ENCODE data around the gene AGAP3.
A peak's percentile ranks its signal among the peaks of the same experiment; 100 is the strongest.
"Not testable (repeated sequence)": the region's sequence is repeated elsewhere in the genome, so short reads cannot be mapped to it uniquely, and the experiment has no call there.

Gene AGAP3

GRCh38 chr7:151085691-151086620 lies at the start of gene AGAP3:
TSS of gene AGAP3 (plus strand) at chr7:151086475. CDS start at chr7:151086742, 267 bp downstream.
- DNase-seq (ENCODE audit: low spot score) (peak; percentile 78), ATAC-seq (ENCODE audit: low read depth) (peak; percentile 42)
- no peaks in the 10 kb centered on the region for H3K9me3 ChIP-seq (ENCODE audit: severe bottlenecking)
- no peak for TF ChIP-seq CTCF (IDR thresholded peaks at IDR 0.05; ENCODE audit: poor library complexity, severe bottlenecking)
- peaks cover 7% of the 10 kb centered on the region for H3K36me3 ChIP-seq (ENCODE audit: low read depth)
- H3K27ac ChIP-seq (ENCODE audit: poor library complexity, severe bottlenecking): peak within 1 kb of the TSS; percentile 66
- no peaks in the 10 kb centered on the region for H3K27me3 ChIP-seq (ENCODE audit: insufficient read depth, poor library complexity, severe bottlenecking)
- H3K4me1 ChIP-seq (ENCODE audit: insufficient read depth, poor library complexity, severe bottlenecking): peaks cover 8% of the 10 kb centered on the region
- H3K4me3 ChIP-seq (ENCODE audit: severe bottlenecking): peak within 1 kb of the TSS; percentile 82

DNA sequence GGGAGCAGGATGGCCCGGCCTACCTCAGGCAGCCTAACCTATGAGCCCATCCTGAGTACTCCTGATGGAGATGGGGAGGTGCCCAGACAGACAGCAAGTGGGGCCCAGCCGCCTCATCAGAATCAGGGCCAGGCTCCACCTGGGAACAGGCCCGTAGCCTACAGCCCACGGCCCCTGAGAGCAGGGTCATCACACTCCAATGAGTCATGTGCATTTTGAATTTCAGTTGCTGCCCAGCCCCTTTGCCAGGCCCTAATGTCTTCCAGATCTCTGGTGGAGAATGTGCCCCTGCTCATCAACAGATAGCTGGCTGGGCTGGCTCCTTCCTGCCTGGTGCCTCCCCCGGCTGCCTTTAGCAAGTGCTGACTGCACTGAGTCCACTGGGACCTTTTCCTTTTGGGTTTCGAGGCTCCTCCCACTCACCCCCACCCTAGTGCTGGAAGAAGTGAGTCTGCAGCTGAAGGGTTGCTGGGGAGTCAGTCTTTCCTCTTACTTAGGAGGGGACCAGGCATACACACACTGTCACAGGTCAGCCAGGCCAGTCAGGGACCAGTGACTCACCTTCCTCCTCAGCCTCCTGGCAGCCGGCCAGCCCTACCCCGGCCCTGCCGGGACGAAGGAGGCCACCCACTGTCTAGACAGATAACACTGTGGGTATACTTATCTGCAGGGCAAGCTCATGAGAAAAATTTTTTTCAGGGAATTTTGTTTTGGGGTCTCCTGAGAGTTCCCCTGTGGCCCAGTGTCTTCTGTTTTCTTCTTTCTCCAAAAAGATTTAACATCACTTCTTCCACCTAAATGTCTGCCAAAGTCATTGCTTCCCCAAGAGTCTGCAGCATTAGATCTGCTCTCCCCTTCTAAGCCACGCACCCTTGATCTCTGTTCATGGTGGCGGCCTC lies 47.1 kb upstream of the AGAP3 start:
- Histone ChIP-seq H3K36me3 (ENCODE audit: low read depth) (no peaks in the 10 kb centered on the region), H3K4me1 (ENCODE audit: insufficient read depth, poor library complexity, severe bottlenecking) (peaks cover 14% of the 10 kb centered on the region), H3K4me3 (ENCODE audit: severe bottlenecking) (no peak overlapping the region), H3K27ac (ENCODE audit: poor library complexity, severe bottlenecking) (peak overlapping the region; percentile 80), H3K27me3 (ENCODE audit: insufficient read depth, poor library complexity, severe bottlenecking) (no peaks in the 10 kb centered on the region), H3K9me3 (ENCODE audit: severe bottlenecking) (no peaks in the 10 kb centered on the region)
- TF ChIP-seq CTCF (IDR thresholded peaks at IDR 0.05; ENCODE audit: poor library complexity, severe bottlenecking): no peak
- DNase-seq (ENCODE audit: low spot score) (peak; percentile 89), ATAC-seq (ENCODE audit: low read depth) (peak; percentile 79)

DNA sequence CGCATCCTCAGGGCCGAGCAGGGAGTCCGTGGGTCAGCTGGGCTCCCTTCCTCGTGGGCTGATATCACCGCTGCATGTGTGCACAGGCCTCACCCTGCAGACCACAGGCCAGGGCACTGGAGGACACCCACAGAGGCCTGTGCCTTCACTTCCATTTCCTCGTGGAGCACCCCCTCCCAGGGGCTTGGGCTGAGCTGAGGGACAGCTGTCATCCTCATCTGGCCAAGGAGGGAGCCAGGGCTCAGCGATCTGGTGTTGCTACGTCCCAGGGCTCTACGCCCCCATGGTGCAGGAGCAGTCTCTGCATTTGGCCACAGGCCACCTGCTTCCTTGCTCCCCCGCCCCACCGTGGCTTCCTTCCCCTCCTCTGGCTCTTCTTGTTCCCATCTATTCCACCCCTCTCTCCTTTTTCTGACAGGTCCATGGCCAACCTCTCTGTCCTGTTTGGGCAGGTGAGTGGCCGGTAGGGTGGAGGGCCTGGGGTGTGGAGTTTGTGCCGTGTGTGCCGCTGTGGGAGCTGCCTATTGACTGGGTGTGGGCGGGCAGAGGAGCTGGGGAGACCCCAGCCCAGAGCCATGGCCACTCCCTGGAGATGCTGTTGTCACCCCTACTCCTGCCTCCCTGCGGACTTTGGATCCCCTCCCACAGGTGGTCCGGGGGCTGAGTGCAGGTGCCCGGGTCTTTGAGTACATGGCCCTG lies 46.3 kb upstream of the AGAP3 start:
- H3K27ac ChIP-seq (ENCODE audit: poor library complexity, severe bottlenecking): peak overlapping the region; percentile 80
- H3K4me3 ChIP-seq (ENCODE audit: severe bottlenecking): no peak overlapping the region
- H3K9me3 ChIP-seq (ENCODE audit: severe bottlenecking): no peaks in the 10 kb centered on the region
- no peaks in the 10 kb centered on the region for H3K36me3 ChIP-seq (ENCODE audit: low read depth)
- TF ChIP-seq CTCF (IDR thresholded peaks at IDR 0.05; ENCODE audit: poor library complexity, severe bottlenecking): no peak
- no peak for ATAC-seq (ENCODE audit: low read depth)
- H3K27me3 ChIP-seq (ENCODE audit: insufficient read depth, poor library complexity, severe bottlenecking): no peaks in the 10 kb centered on the region
- no peak for DNase-seq (ENCODE audit: low spot score)
- H3K4me1 ChIP-seq (ENCODE audit: insufficient read depth, poor library complexity, severe bottlenecking): peaks cover 14% of the 10 kb centered on the region

- no peak overlapping the region for H3K4me3 ChIP-seq (ENCODE audit: severe bottlenecking)
- TF ChIP-seq CTCF (IDR thresholded peaks at IDR 0.05; ENCODE audit: poor library complexity, severe bottlenecking): no peak
- no peak overlapping the region for H3K27ac ChIP-seq (ENCODE audit: poor library complexity, severe bottlenecking)
- no peaks in the 10 kb centered on the region for H3K9me3 ChIP-seq (ENCODE audit: severe bottlenecking)
- H3K27me3 ChIP-seq (ENCODE audit: insufficient read depth, poor library complexity, severe bottlenecking): no peaks in the 10 kb centered on the region
- DNase-seq (ENCODE audit: low spot score): no peak
- no peaks in the 10 kb centered on the region for H3K36me3 ChIP-seq (ENCODE audit: low read depth)
- ATAC-seq (ENCODE audit: low read depth): no peak
- peaks cover 14% of the 10 kb centered on the region for H3K4me1 ChIP-seq (ENCODE audit: insufficient read depth, poor library complexity, severe bottlenecking)
These were observed 45.5 kb upstream of the AGAP3 start for GRCh38 chr7:151040616-151041375.

DNA sequence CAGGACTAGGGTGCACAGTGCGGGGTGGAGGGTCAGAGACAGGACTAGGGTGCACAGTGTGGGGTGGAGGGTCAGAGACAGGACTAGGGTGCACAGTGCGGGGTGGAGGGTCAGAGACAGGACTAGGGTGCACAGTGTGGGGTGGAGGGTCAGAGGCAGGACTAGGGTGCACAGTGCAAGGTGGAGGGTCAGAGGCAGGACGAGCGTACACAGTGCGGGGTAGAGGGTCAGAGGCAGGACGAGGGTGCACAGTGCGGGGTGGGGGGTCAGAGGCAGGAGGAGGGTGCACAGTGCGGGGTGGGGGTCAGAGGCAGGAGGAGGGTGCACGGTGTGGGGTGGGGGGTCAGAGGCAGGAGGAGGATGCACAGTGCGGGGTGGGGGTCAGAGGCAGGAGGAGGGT lies 42.8 kb upstream of the AGAP3 start:
- H3K4me3 ChIP-seq (ENCODE audit: severe bottlenecking); DNase-seq (ENCODE audit: low spot score); H3K9me3 ChIP-seq (ENCODE audit: severe bottlenecking); H3K27ac ChIP-seq (ENCODE audit: poor library complexity, severe bottlenecking); H3K36me3 ChIP-seq (ENCODE audit: low read depth); H3K27me3 ChIP-seq (ENCODE audit: insufficient read depth, poor library complexity, severe bottlenecking); ATAC-seq (ENCODE audit: low read depth): not testable (repeated sequence)
- H3K4me1 ChIP-seq (ENCODE audit: insufficient read depth, poor library complexity, severe bottlenecking): peaks cover 14% of the 10 kb centered on the region

All from RWPE2 (cell line).